Dendritic cell treated with granulocyte-macrophage colony-stimulating factor and Interleukin-4, amounts not matched to agents 40 ng/mL and 50 ng/mL, for 4 days (primary cell): ENCODE measurements around the gene ADTRP.
"Not testable (repeated sequence)": the region's sequence is repeated elsewhere in the genome, so short reads cannot be mapped to it uniquely, and the experiment has no call there.

ENCODE experiments used
- H3K27ac Mint-ChIP-seq: one replicate; pipeline ENCODE4 v1.8.0; 2022; ENCODE audit warnings: mild to moderate bottlenecking, mixed read lengths
- H3K27me3 Mint-ChIP-seq: one replicate; pipeline ENCODE4 v1.8.0; 2022; ENCODE audit warnings: mild to moderate bottlenecking, mixed read lengths
- H3K36me3 Mint-ChIP-seq: one replicate; pipeline ENCODE4 v1.8.0; 2022; ENCODE audit warnings: low read depth, mixed read lengths
- H3K4me1 Mint-ChIP-seq: one replicate; pipeline ENCODE4 v1.8.0; 2022; ENCODE audit warnings: low read depth, mixed read lengths
- H3K4me3 Mint-ChIP-seq: one replicate; pipeline ENCODE4 v1.8.0; 2022; ENCODE audit warnings: mild to moderate bottlenecking, moderate library complexity, mixed read lengths
- H3K9me3 Mint-ChIP-seq: one replicate; pipeline ENCODE4 v1.8.0; 2022; ENCODE audit warnings: mixed read lengths
- intact Hi-C: fragments of 100-400 bp; cut with micrococcal nuclease; formaldehyde crosslinking; loops from one replicate; pipeline ENCODE4 v1.15.0; 2022

ADTRP gene

DNA sequence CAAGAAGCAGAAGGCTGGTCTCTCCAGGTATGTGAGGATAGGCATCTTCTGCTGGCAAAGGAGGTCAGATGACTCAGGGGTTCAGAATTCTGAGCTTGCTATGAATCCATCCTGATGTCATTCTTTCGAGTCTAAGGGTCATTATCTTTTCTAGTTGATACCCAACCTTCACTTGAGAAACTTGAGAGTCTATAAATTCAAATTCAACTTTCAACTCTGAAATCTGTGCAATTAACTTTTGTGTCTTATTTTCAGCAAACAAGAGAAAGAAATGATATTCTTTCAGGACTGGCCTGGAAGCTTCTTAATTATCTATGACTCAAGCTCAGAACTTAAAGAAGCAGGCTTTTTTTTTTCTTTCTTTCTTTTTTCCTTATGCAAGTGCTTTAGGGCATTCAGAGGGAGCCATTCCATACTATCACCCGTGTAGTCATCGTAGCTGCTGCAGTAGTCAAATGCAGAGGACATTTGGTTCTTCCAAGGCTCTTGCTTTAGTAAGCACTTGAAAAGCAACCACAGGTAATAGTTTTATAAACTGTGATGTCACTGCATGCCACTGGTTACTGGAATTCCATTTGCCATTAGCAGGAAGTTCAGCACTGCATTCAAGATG lies 93.0 kb downstream of the ADTRP start:
- peaks cover 2% of the 10 kb centered on the region for H3K27me3 Mint-ChIP-seq
- H3K27ac Mint-ChIP-seq: no peak overlapping the region
- no peaks in the 10 kb centered on the region for H3K36me3 Mint-ChIP-seq
- H3K4me3 Mint-ChIP-seq: no peak overlapping the region
- H3K4me1 Mint-ChIP-seq: no peaks in the 10 kb centered on the region
- H3K9me3 Mint-ChIP-seq: peaks cover 17% of the 10 kb centered on the region
- intact Hi-C loops: no loop called here

DNA sequence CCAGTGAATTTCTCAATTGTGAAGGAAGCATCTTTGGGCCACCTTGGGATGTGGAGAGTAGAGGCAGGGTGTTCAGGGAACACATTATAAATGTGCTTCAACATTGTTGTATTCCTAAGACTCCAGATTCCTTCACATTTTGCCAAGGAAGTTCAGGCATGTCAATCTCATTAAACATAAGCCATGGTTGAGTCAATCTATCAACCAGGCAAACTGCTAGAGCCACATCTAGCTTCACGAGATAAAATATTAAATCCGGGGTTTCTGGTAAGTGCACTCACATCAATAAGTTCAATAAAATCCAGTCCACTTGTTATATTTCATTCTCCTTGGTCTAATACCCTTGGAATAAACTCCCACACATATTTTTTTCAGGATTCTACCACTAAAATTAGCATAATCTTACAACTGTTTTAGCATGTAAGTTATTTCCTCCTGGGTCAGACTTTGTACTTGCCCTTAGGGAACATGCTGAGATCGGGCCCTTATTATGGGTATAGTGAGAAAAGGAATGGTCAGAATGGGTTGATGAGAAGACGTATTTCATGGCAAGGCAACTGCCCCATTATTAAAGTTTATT lies 93.6 kb downstream of the ADTRP start:
- intact Hi-C loops: no loop called here
- Mint-ChIP-seq H3K27me3 (peaks cover 2% of the 10 kb centered on the region), H3K4me3 (no peak overlapping the region), H3K27ac (no peak overlapping the region), H3K9me3 (peaks cover 17% of the 10 kb centered on the region), H3K4me1 (no peaks in the 10 kb centered on the region), H3K36me3 (no peaks in the 10 kb centered on the region)

DNA sequence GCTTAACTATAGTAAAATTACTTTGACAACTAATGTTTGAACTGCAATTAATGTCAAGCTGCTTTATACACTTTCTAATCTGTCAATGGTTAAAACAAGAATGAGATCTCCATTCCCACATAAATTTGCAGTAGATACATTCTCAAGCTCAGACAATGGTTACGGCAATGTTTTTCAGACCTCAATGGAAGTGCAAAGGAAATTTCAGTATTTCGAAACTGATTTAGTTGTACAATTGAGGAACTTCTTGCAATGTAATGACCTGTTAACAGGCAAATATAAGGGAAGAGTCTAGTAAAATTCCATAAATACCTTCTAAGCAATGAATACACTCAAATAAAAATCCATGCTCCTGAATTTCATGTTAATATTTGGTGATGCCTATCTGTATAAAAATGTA lies 94.7 kb downstream of the ADTRP start:
- Mint-ChIP-seq H3K4me3 (no peak overlapping the region), H3K9me3 (peaks cover 13% of the 10 kb centered on the region)

DNA sequence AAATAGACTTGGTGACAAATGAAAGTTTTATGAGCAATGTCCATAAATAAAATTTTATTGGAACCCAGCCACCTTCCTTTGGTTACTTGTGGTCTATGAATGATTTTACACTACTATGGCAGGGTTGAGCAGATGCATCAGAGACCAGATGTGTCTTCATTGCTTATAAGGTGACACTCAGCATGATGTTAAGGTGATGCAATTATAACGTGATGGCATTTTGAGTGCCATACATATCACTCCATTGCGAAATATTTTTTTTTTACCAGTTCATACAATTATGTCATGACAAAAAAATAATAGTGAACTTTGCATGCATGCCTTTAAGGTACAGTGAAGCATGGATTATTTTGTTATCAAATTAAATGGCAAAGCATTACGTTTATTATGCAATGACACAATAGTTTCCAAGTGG lies 96.0 kb downstream of the ADTRP start:
- Mint-ChIP-seq H3K9me3 (peaks cover 13% of the 10 kb centered on the region), H3K36me3 (no peaks in the 10 kb centered on the region), H3K4me1 (no peaks in the 10 kb centered on the region), H3K27me3 (no peaks in the 10 kb centered on the region), H3K27ac (no peak overlapping the region), H3K4me3 (no peak overlapping the region)
- intact Hi-C loops: no loop called here

More for the DNA sequence above, 94.7 kb downstream of the ADTRP start:
- intact Hi-C loops: no loop called here
- H3K27ac Mint-ChIP-seq: no peak overlapping the region
- H3K4me1 Mint-ChIP-seq: no peaks in the 10 kb centered on the region
- peaks cover 2% of the 10 kb centered on the region for H3K27me3 Mint-ChIP-seq
- H3K36me3 Mint-ChIP-seq: no peaks in the 10 kb centered on the region

DNA sequence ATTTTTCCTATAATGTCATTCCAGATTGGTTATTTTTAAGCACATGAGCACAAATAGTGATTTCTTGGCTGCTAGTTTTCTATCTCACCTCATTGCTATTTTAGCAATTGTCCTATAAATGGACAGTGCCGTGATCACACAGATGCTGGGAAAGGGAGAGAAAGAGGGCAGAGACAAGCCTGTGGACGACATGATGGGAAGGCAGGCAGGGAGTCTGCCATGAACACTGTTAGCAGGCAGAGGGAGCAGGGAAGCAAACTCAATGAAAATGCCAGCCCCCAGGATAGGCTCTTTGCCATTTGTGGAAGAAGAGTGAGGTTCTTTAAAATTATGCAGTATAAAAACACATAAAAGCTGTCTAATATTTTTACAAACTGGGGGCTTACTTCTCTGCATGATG lies 96.8 kb downstream of the ADTRP start:
- Mint-ChIP-seq H3K27ac (no peak overlapping the region), H3K4me3 (no peak overlapping the region), H3K27me3 (no peaks in the 10 kb centered on the region), H3K36me3 (no peaks in the 10 kb centered on the region), H3K4me1 (no peaks in the 10 kb centered on the region), H3K9me3 (peaks cover 13% of the 10 kb centered on the region)
- intact Hi-C loops: no loop called here

DNA sequence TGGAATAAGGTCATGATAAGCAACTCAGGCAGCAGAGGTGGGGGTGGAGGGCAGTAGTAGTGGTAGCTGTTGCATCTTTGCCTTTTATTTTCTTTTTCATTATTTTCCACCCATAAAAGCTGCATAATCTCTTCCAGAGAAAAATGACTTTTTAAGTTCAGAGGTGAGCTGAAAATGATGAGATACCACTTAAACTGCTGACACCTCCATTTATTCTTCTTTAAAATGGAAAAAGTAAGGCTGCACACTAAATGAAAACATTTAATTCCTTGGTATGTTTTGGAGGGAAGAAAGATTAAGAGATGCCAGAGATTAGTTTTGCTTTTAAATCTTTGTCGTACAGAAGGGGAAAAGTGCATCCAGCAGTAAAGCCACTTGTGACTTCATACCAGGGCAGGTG lies 97.2 kb downstream of the ADTRP start:
- intact Hi-C loops: no loop called here
- no peak overlapping the region for H3K4me3 Mint-ChIP-seq
- peaks cover 13% of the 10 kb centered on the region for H3K9me3 Mint-ChIP-seq
- H3K27me3 Mint-ChIP-seq: no peaks in the 10 kb centered on the region
- no peaks in the 10 kb centered on the region for H3K4me1 Mint-ChIP-seq
- no peak overlapping the region for H3K27ac Mint-ChIP-seq
- no peaks in the 10 kb centered on the region for H3K36me3 Mint-ChIP-seq

DNA sequence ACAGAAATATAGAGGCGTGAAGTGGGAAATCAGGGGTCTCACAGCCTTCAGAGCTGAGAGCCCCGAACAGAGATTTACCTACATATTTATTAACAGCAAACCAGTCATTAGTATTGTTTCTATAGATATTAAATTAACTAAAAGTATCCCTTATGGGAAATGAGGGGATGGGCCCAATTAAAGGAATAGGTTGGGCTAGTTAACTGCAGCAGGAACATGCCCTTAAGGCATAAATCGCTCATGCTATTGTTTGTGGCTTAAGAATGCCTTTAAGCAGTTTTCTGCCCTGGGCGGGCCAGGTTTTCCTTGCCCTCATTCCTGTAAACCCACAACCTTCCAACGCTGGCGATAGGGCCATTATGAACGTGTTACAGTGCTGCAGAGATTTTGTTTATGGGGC lies 98.1 kb downstream of the ADTRP start:
- H3K9me3 Mint-ChIP-seq: peaks cover 13% of the 10 kb centered on the region
- H3K4me1 Mint-ChIP-seq, H3K36me3 Mint-ChIP-seq, H3K27me3 Mint-ChIP-seq, H3K4me3 Mint-ChIP-seq, H3K27ac Mint-ChIP-seq, intact Hi-C loops: not testable (repeated sequence)

DNA sequence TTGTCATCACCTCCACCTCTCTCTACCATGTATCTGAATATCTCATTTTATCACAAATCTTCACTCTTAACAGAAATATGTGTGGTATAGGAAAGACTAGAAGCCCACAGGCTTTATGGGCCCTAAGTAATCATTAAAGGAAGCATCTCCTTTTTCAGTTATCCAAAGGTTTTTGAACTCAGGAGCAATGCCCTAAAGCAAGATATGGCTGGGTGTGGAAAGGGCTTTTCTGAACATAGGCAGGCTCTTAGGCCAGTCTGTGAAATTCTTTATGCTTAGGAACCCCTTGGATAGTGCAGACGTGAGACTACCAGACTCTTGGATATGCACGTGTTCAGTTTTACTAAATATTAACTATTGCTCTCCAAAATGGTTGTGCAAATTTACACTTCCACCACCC lies 99.5 kb downstream of the ADTRP start:
- no peaks in the 10 kb centered on the region for H3K4me1 Mint-ChIP-seq
- H3K27ac Mint-ChIP-seq: no peak overlapping the region
- intact Hi-C loops: no loop called here

DNA sequence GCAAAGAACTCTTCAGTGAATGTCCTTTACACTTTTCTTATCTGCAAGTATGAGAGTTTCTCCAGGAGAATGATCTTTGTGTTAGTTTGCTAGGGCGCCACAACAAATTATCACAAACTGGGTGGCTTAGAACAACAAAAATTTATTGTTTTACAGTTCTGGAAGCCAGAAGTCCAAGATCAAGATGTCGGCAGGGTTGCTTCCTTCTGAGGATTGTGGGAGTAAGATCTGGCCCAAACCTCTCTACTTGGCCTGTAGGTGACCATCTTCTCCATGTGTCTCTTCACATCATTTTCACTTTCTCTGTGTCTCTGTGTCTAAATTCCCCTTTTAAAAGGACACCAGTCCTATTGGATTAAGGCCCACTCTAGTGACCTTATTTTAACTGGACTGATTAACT lies 103.0 kb downstream of the ADTRP start:
- no peak overlapping the region for H3K4me3 Mint-ChIP-seq
- intact Hi-C loops: no loop called here
- no peaks in the 10 kb centered on the region for H3K36me3 Mint-ChIP-seq
- H3K27ac Mint-ChIP-seq: no peak overlapping the region
- H3K9me3 Mint-ChIP-seq: peaks cover 8% of the 10 kb centered on the region
- H3K27me3 Mint-ChIP-seq: no peaks in the 10 kb centered on the region
- no peaks in the 10 kb centered on the region for H3K4me1 Mint-ChIP-seq

More for the DNA sequence above, 99.5 kb downstream of the ADTRP start:
- H3K27me3 Mint-ChIP-seq: no peaks in the 10 kb centered on the region
- no peak overlapping the region for H3K4me3 Mint-ChIP-seq
- H3K9me3 Mint-ChIP-seq: peaks cover 13% of the 10 kb centered on the region
- H3K36me3 Mint-ChIP-seq: no peaks in the 10 kb centered on the region

DNA sequence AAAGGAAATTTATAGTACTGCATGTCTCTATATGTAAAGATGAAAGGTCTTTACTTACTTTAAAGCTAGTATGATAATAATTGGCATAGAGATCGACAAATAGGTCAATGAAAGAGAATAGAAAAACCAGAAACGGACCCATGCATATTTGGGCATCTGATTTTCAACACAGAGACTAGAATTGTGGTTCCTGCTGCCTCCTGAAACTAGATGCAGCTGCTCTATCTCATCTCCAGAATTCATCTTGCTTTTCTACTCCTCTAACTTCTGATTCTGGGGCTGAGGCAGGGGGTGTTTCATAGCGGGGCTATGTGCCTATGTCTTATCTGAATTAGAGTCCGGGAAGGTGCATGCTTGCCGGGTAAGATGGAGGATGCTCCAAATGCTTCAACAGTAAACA lies 105.9 kb downstream of the ADTRP start:
- H3K9me3 Mint-ChIP-seq: no peaks in the 10 kb centered on the region
- H3K4me3 Mint-ChIP-seq: no peak overlapping the region
- H3K36me3 Mint-ChIP-seq: no peaks in the 10 kb centered on the region
- no peaks in the 10 kb centered on the region for H3K4me1 Mint-ChIP-seq
- H3K27me3 Mint-ChIP-seq: no peaks in the 10 kb centered on the region
- no peak overlapping the region for H3K27ac Mint-ChIP-seq
- intact Hi-C loops: no loop called here

DNA sequence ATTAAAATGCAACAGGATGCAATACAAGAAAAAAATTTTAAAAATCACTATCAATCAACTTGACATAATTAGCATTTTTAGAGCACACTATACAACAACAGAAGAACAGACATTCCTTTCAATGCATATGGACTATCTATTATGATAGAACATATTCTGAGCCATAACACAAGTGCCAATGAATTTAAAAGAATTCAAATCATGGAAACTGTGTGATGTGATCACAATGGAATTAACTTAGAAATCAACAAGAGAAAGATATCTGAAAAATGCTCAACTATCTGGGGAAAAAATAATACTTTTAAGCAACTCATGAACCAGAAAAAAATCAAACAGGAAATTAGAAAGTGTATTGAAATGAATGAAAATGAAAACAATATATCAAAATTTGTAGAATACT lies 106.3 kb downstream of the ADTRP start:
- Mint-ChIP-seq H3K36me3 (no peaks in the 10 kb centered on the region), H3K27me3 (no peaks in the 10 kb centered on the region), H3K4me3 (no peak overlapping the region), H3K27ac (no peak overlapping the region), H3K4me1 (no peaks in the 10 kb centered on the region), H3K9me3 (no peaks in the 10 kb centered on the region)
- intact Hi-C loops: no loop called here

DNA sequence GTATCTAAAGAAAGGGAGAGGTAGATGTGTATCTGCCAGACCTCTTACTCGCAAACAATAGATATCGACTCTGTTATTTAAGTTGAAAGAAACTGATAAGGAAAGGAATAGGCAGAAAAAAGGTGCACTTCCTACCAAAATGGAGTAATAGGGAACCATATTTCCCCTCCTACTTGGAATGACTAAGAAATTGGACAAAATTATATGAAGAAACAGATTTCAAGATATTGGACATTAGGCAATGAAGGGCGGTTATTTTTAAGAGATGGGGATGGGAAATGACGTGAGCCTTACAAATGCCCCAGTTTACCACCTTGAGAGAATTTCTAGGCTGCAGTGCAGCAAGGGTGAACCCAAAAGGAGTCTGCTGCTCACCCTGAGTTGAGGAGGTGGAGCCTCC lies 108.9 kb downstream of the ADTRP start:
- Mint-ChIP-seq H3K4me1 (peaks cover 8% of the 10 kb centered on the region), H3K9me3 (no peaks in the 10 kb centered on the region), H3K27me3 (no peaks in the 10 kb centered on the region), H3K27ac (no peak overlapping the region), H3K4me3 (no peak overlapping the region), H3K36me3 (no peaks in the 10 kb centered on the region)
- intact Hi-C loops: no loop called here

DNA sequence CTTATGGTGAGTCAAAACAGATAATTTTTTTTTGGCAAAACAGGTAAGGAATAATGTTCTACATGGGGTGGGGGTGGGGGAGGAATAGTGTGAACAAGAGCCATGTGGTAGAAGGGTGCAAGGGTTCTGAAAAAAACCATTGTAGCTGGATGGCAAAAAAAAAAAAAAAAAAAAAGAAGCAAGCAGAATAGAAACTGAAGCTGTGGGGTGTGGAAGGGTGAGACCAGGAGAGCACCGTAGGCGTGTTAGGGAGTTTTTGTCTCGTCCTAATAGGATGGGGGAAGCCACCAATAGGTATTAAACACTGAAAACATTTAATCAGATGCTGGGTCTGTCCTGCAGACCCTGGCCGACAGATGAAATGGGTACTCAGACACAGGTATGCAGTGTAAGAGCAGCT lies 110.1 kb downstream of the ADTRP start:
- Mint-ChIP-seq H3K27me3 (no peaks in the 10 kb centered on the region), H3K9me3 (no peaks in the 10 kb centered on the region), H3K27ac (no peak overlapping the region), H3K4me1 (peaks cover 8% of the 10 kb centered on the region), H3K4me3 (no peak overlapping the region), H3K36me3 (no peaks in the 10 kb centered on the region)
- intact Hi-C loops: no loop called here

DNA sequence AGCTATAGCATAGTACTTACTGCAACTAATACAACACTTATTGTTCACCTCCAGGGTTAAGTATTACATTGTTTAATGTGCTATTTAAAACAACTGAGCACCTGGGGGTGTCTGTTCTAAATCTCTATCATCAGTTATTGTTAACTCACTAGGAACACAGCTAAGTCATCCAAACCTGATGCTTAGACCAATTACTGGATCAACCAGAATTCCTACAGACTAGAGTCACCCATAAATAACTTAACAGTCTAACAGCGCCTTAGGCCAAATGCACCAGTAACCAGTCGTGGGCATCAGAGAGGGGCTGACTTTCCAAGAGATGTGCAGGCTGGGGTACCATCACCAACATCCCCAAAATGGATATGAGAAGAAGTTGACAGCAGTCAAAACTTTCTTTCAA lies 110.7 kb downstream of the ADTRP start:
- no peaks in the 10 kb centered on the region for H3K36me3 Mint-ChIP-seq
- H3K4me3 Mint-ChIP-seq: no peak overlapping the region
- H3K27me3 Mint-ChIP-seq: no peaks in the 10 kb centered on the region
- peaks cover 8% of the 10 kb centered on the region for H3K4me1 Mint-ChIP-seq
- H3K27ac Mint-ChIP-seq: no peak overlapping the region
- intact Hi-C loops: no loop called here
- no peaks in the 10 kb centered on the region for H3K9me3 Mint-ChIP-seq
